Transverse colon (tissue), 4 donors: ENCODE measurements around the gene TBL3.

Experiments
- CTCF ChIP-seq, 5 experiments: fragments of 200-600 bp in 3 of 5; fragments of 450-650 bp in 2 of 5; sonication (generic) in 3 of 5; IDR thresholded peaks; 1 replicate in 2 of 5; 2 replicates in 3 of 5; pipeline ENCODE4 v1.5.1; 2016 to 2017; ENCODE audit warnings: antibody characterized with exemption in 5 of 5, inconsistent platforms in 3 of 5, mild to moderate bottlenecking in 2 of 5, moderate library complexity in 1 of 5
- EP300 ChIP-seq: sonication (generic); formaldehyde crosslinking; IDR thresholded peaks from one replicate; pipeline ENCODE4 v1.6.1; 2017; ENCODE audit warnings: antibody characterized with exemption, low read depth
- POLR2A ChIP-seq: fragments of 450-650 bp; IDR thresholded peaks from one replicate; pipeline ENCODE4 v1.6.1; 2016; ENCODE audit warnings: antibody characterized with exemption, mild to moderate bottlenecking, moderate library complexity
- POLR2AphosphoS5 ChIP-seq, 3 donors: sonication (generic); formaldehyde crosslinking; IDR thresholded peaks; one replicate each; pipeline ENCODE4 v1.6.1; 2016; ENCODE audit warnings: antibody characterized with exemption in 3 of 3

GRCh38 chr16:1930338-1930720, 41.5 kb upstream of the TBL3 start:
- TF ChIP-seq POLR2AphosphoS5 (IDR thresholded peaks at IDR 0.05) (no peak), CTCF (IDR thresholded peaks at IDR 0.05) (no peak), EP300 (no peak), POLR2A (no peak)
